H9 (cell line): Measurements from ENCODE around the gene CHCHD6. TPM values are rescaled to one million over a fixed set of nuclear protein-coding genes. Genes with fewer than 3 reads are reported as not detected.

Experiments
- DNase-seq: peaks from one replicate; pipeline ENCODE4 v3.0.0-alpha.2; 2017
- H2AFZ ChIP-seq: one replicate; pipeline ENCODE4 v1.6.1; 2013; ENCODE audit warnings: mild to moderate bottlenecking, low read length, control low read depth, moderate library complexity
- H2AK5ac ChIP-seq: 2 replicates; pipeline ENCODE4 v1.6.1; 2013; ENCODE audit warnings: low read length, control low read depth, mixed read lengths; ENCODE audit not compliant: insufficient read length
- H2BK120ac ChIP-seq: one replicate; pipeline ENCODE4 v1.6.1; 2013; ENCODE audit warnings: low read depth, mild to moderate bottlenecking, low read length, control low read depth, inconsistent platforms; ENCODE audit not compliant: poor library complexity, severe bottlenecking
- H2BK12ac ChIP-seq: 2 replicates; pipeline ENCODE4 v1.6.1; 2013; ENCODE audit warnings: low read length, control low read depth, mixed read lengths, low read depth; ENCODE audit not compliant: insufficient read length
- H2BK15ac ChIP-seq: 2 replicates; pipeline ENCODE4 v1.6.1; 2013; ENCODE audit warnings: low read depth, low read length, control low read depth
- H2BK20ac ChIP-seq: one replicate; pipeline ENCODE4 v1.6.1; 2013; ENCODE audit warnings: low read depth, mild to moderate bottlenecking, low read length, control low read depth, inconsistent platforms; ENCODE audit not compliant: poor library complexity, severe bottlenecking
- H2BK5ac ChIP-seq: 2 replicates; pipeline ENCODE4 v1.6.1; 2013; ENCODE audit warnings: low read length, control low read depth, mixed read lengths; ENCODE audit not compliant: insufficient read length
- H3K14ac ChIP-seq: 2 replicates; pipeline ENCODE4 v1.6.1; 2013; ENCODE audit warnings: low read length, control low read depth; ENCODE audit not compliant: insufficient read depth
- H3K18ac ChIP-seq: 2 replicates; pipeline ENCODE4 v1.6.1; 2013; ENCODE audit warnings: low read depth, mild to moderate bottlenecking, mixed read lengths, low read length, control low read depth; ENCODE audit not compliant: insufficient read length
- H3K23ac ChIP-seq: 2 replicates; pipeline ENCODE4 v1.6.1; 2013; ENCODE audit warnings: low read length, control low read depth, mixed read lengths, low read depth; ENCODE audit not compliant: insufficient read length
- H3K23me2 ChIP-seq: 2 replicates; pipeline ENCODE4 v1.6.1; 2013; ENCODE audit warnings: low read depth, mild to moderate bottlenecking, mixed read lengths, low read length, control low read depth; ENCODE audit not compliant: insufficient read length, poor library complexity, severe bottlenecking
- H3K27ac ChIP-seq: 2 replicates; pipeline ENCODE4 v1.5.1; 2013; ENCODE audit warnings: low read length, control low read depth, mixed read lengths, low read depth; ENCODE audit not compliant: insufficient read length
- H3K27me3 ChIP-seq: 2 replicates; pipeline ENCODE4 v1.6.1; 2013; ENCODE audit warnings: low read length, control low read depth, inconsistent platforms; ENCODE audit not compliant: insufficient read depth
- H3K4ac ChIP-seq: 2 replicates; pipeline ENCODE4 v1.6.1; 2013; ENCODE audit warnings: low read depth, mild to moderate bottlenecking, control low read depth, inconsistent platforms, low read length, moderate library complexity
- H3K4me1 ChIP-seq: 2 replicates; pipeline ENCODE4 v1.6.1; 2013; ENCODE audit warnings: low read length, control low read depth, inconsistent platforms; ENCODE audit not compliant: insufficient read depth
- H3K4me2 ChIP-seq: 2 replicates; pipeline ENCODE4 v1.6.1; 2013; ENCODE audit warnings: low read length, control low read depth, mixed read lengths; ENCODE audit not compliant: insufficient read length, insufficient read depth
- H3K56ac ChIP-seq: 2 replicates; pipeline ENCODE4 v1.6.1; 2013; ENCODE audit warnings: low read depth, mild to moderate bottlenecking, mixed read lengths, low read length, control low read depth; ENCODE audit not compliant: insufficient read length
- H3K79me1 ChIP-seq: 2 replicates; pipeline ENCODE4 v1.6.1; 2013; ENCODE audit warnings: low read depth, mild to moderate bottlenecking, moderate library complexity, low read length, control low read depth, inconsistent platforms; ENCODE audit not compliant: insufficient read depth, poor library complexity, severe bottlenecking
- H3K79me2 ChIP-seq: 2 replicates; pipeline ENCODE4 v1.6.1; 2013; ENCODE audit warnings: low read length, control low read depth, inconsistent platforms; ENCODE audit not compliant: insufficient read depth
- H3K9ac ChIP-seq: 2 replicates; pipeline ENCODE4 v1.6.1; 2013; ENCODE audit warnings: low read length, control low read depth, mixed read lengths; ENCODE audit not compliant: insufficient read length; ENCODE audit errors: extremely low read depth
- H3K9me3 ChIP-seq: one replicate; pipeline ENCODE4 v1.6.1; 2013; ENCODE audit warnings: low read depth, low read length, inconsistent platforms; ENCODE audit not compliant: control insufficient read depth
- H3T11ph ChIP-seq: one replicate; pipeline ENCODE4 v1.6.1; 2013; ENCODE audit warnings: mild to moderate bottlenecking, low read length, control low read depth, inconsistent platforms
- H4K20me1 ChIP-seq: one replicate; pipeline ENCODE4 v1.6.1; 2013; ENCODE audit not compliant: control insufficient read depth, insufficient read length, insufficient read depth
- H4K5ac ChIP-seq: 2 replicates; pipeline ENCODE4 v1.6.1; 2013; ENCODE audit warnings: low read depth, mild to moderate bottlenecking, mixed read lengths, low read length, control low read depth; ENCODE audit not compliant: insufficient read length
- H4K8ac ChIP-seq: replicated peaks from 2 replicates; pipeline ENCODE4 v1.6.1; 2013; ENCODE audit warnings: low read length, control low read depth, mixed read lengths, low read depth; ENCODE audit not compliant: insufficient read length
- H4K91ac ChIP-seq: 2 replicates; pipeline ENCODE4 v1.6.1; 2013; ENCODE audit warnings: low read depth, mild to moderate bottlenecking, moderate library complexity, mixed read lengths, low read length, control low read depth; ENCODE audit not compliant: insufficient read length
- H3K27ac Mint-ChIP-seq, 3 experiments: 2 replicates in 2 of 3; 3 replicates in 1 of 3; pipeline ENCODE4 v1.8.0; 2020 to 2021; ENCODE audit warnings: mixed read lengths in 3 of 3, mild to moderate bottlenecking in 1 of 3, moderate library complexity in 1 of 3
- H3K27me3 Mint-ChIP-seq: 2 replicates; pipeline ENCODE4 v1.8.0; 2021; ENCODE audit warnings: low read depth, mild to moderate bottlenecking, moderate library complexity, mixed read lengths
- H3K36me3 Mint-ChIP-seq, 3 experiments: 2 replicates in 2 of 3; 3 replicates in 1 of 3; pipeline ENCODE4 v1.8.0; 2020 to 2021; ENCODE audit warnings: low read depth in 3 of 3, mixed read lengths in 3 of 3; ENCODE audit not compliant: insufficient read depth in 1 of 3
- H3K4me1 Mint-ChIP-seq, 2 experiments: 2 replicates each; pipeline ENCODE4 v1.8.0; 2020; ENCODE audit warnings: mixed read lengths in 2 of 2
- H3K4me3 Mint-ChIP-seq, 2 experiments: 2 replicates in 1 of 2; 3 replicates in 1 of 2; pipeline ENCODE4 v1.8.0; 2020 to 2021; ENCODE audit warnings: mild to moderate bottlenecking in 2 of 2, mixed read lengths in 2 of 2, moderate library complexity in 1 of 2
- H3K9me3 Mint-ChIP-seq, 2 experiments: 2 replicates in 1 of 2; 3 replicates in 1 of 2; pipeline ENCODE4 v1.8.0; 2020; ENCODE audit warnings: mild to moderate bottlenecking in 2 of 2, mixed read lengths in 2 of 2, moderate library complexity in 1 of 2
- WGBS: extraction: QIAGEN DNeasy Blood & Tissue Kit; methylation state at CpG from one replicate; pipeline ENCODE4 v1.1.7; 2013; ENCODE audit warnings: missing lambda C conversion rate, low lambda C conversion rate, mixed read lengths; ENCODE audit not compliant: insufficient read length; ENCODE audit errors: extremely low coverage; 5-methylcytosine and 5-hydroxymethylcytosine counted together
- total RNA-seq: library from RNA; stranded (reverse); gene quantifications from 2 replicates; pipeline ENCODE4 v1.2.1, GENCODE V29; 2021
- TF ChIP-seq, protein P1 (sequence below): fragments of 200-600 bp; sonication (generic); conservative IDR thresholded peaks from 3 replicates; pipeline ENCODE4 v1.8.0; 2021; ENCODE audit warnings: antibody characterized with exemption, mild to moderate bottlenecking

CHCHD6 gene
- total RNA-seq, 1 experiment from 2014 or later, result 34.2 TPM

- H3K79me1 ChIP-seq, result no peaks in the 10 kb centered on the region
- no peak overlapping the region for H4K5ac ChIP-seq
- no peak overlapping the region for H3K56ac ChIP-seq
- Mint-ChIP-seq H3K4me1 (peaks cover 13 to 15% of the 10 kb centered on the region in 2 experiments), H3K27me3 (no peaks in the 10 kb centered on the region), H3K9me3 (peaks cover 24 to 27% of the 10 kb centered on the region in 2 experiments), H3K27ac (no peak overlapping the region), H3K36me3 (peaks cover 7 to 33% (median 32%) of the 10 kb centered on the region in 3 experiments), H3K4me3 (no peak overlapping the region)
- H2AK5ac ChIP-seq, result no peak overlapping the region
- no peaks in the 10 kb centered on the region for H4K20me1 ChIP-seq
- no peak overlapping the region for H3K9ac ChIP-seq
- H3K27ac ChIP-seq, result no peak overlapping the region
- no peak overlapping the region for H2AFZ ChIP-seq
- no peak overlapping the region for H3K23ac ChIP-seq
- H3K23me2 ChIP-seq, result no peaks in the 10 kb centered on the region
- H2BK20ac ChIP-seq, result no peak overlapping the region
- WGBS, result no CpG with 5 or more reads among the region's 3 CpGs
- H3K4me2 ChIP-seq, result no peak overlapping the region
- no peak overlapping the region for H2BK5ac ChIP-seq
- TF ChIP-seq, protein P1, sequence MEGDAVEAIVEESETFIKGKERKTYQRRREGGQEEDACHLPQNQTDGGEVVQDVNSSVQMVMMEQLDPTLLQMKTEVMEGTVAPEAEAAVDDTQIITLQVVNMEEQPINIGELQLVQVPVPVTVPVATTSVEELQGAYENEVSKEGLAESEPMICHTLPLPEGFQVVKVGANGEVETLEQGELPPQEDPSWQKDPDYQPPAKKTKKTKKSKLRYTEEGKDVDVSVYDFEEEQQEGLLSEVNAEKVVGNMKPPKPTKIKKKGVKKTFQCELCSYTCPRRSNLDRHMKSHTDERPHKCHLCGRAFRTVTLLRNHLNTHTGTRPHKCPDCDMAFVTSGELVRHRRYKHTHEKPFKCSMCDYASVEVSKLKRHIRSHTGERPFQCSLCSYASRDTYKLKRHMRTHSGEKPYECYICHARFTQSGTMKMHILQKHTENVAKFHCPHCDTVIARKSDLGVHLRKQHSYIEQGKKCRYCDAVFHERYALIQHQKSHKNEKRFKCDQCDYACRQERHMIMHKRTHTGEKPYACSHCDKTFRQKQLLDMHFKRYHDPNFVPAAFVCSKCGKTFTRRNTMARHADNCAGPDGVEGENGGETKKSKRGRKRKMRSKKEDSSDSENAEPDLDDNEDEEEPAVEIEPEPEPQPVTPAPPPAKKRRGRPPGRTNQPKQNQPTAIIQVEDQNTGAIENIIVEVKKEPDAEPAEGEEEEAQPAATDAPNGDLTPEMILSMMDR, result no peak
- no peak overlapping the region for H4K8ac ChIP-seq
- no peak overlapping the region for H3K4ac ChIP-seq
- no peak for DNase-seq
- H2BK12ac ChIP-seq, result no peak overlapping the region
- no peak overlapping the region for H3K18ac ChIP-seq
- no peak overlapping the region for H2BK15ac ChIP-seq
- H3T11ph ChIP-seq, result no peak overlapping the region
- H3K27me3 ChIP-seq, result no peaks in the 10 kb centered on the region
- peaks cover 2% of the 10 kb centered on the region; the same call in 1 of the 2 replicates for H3K4me1 ChIP-seq
- no peaks in the 10 kb centered on the region for H3K9me3 ChIP-seq
- H2BK120ac ChIP-seq, result no peak overlapping the region
- H3K79me2 ChIP-seq, result no peaks in the 10 kb centered on the region
- H3K14ac ChIP-seq, result no peak overlapping the region
- no peak overlapping the region for H4K91ac ChIP-seq
Measured at GRCh38 chr3:126768903-126769302, 64.9 kb downstream of the CHCHD6 start.
